Activated naive CD8-positive, alpha-beta T cell treated with anti-CD3 and anti-CD28 coated beads, Interleukin-2, amount 10 ng/mL, durations not matched to agents 7 days and 5 days (primary cell): ENCODE data around the gene SMARCA2. TPM values are rescaled to one million over a fixed set of nuclear protein-coding genes. Genes with fewer than 3 reads are reported as not detected.

Experiments used
- ATAC-seq: fragments of 150-1000 bp; cut with Tn5 transposase; one replicate; pipeline ENCODE4 v1.10.0; 2021; ENCODE audit warnings: low read depth, moderate library complexity
- POLR2A ChIA-PET: fragments of 350-600 bp; sonication (Branson Sonifier 250); formaldehyde crosslinking; loops from one replicate; lab custom pipeline; 2021; ENCODE audit warnings: antibody characterized with exemption; lab: Charles Lee
- DNase-seq: peaks from one replicate; pipeline ENCODE4 v3.0.0; 2021
- H3K27ac Mint-ChIP-seq: one replicate; pipeline ENCODE4 v1.8.0; 2022; ENCODE audit warnings: mild to moderate bottlenecking, mixed read lengths
- H3K27me3 Mint-ChIP-seq: one replicate; pipeline ENCODE4 v1.8.0; 2022; ENCODE audit warnings: mild to moderate bottlenecking, moderate library complexity, mixed read lengths
- H3K36me3 Mint-ChIP-seq: one replicate; pipeline ENCODE4 v1.8.0; 2021; ENCODE audit warnings: mild to moderate bottlenecking, mixed read lengths
- H3K4me1 Mint-ChIP-seq: one replicate; pipeline ENCODE4 v1.8.0; 2021; ENCODE audit warnings: mixed read lengths
- H3K4me3 Mint-ChIP-seq: one replicate; pipeline ENCODE4 v1.8.0; 2022; ENCODE audit warnings: mild to moderate bottlenecking, moderate library complexity, mixed read lengths
- H3K9me3 Mint-ChIP-seq: one replicate; pipeline ENCODE4 v1.8.0; 2021; ENCODE audit warnings: mixed read lengths
- total RNA-seq, 2 experiments: library from RNA; stranded (reverse); gene quantifications; one replicate each; pipeline ENCODE4 v1.2.3, GENCODE V29; 2021

SMARCA2 gene
- total RNA-seq, 2 experiments from 2014 or later = 285 to 293 TPM

DNA sequence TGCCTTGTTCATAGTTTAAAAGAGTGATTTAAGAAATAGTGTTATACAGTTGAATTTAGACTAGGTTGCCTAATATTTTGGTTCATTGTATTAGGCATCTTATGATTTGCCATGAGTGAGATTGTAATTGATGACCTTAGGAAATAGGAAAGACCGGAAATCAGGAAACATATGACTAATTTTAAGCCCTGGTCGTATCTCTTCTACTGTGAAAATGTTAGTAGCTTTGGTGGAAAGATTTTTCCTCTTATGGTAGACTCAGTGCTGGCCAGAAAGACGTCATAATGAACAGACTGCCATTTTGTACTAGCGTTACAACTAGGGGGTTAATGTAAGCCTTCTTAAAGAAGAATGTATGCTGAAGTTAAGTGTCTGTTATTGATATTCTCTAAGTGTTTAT lies 21.7 kb downstream of the SMARCA2 start:
- POLR2A ChIA-PET = interaction anchor here (1.1 kb wide), 1 partner anchor 20 kb away, joined by 3 read pairs; no protein-coding TSS in a partner anchor
- H3K4me1 Mint-ChIP-seq = peaks cover 28% of the 10 kb centered on the region
- no peaks in the 10 kb centered on the region for H3K9me3 Mint-ChIP-seq
- ATAC-seq = no peak
- no peak overlapping the region for H3K4me3 Mint-ChIP-seq
- no peak overlapping the region for H3K27ac Mint-ChIP-seq
- H3K36me3 Mint-ChIP-seq = peaks cover 74% of the 10 kb centered on the region
- DNase-seq = no peak
- no peaks in the 10 kb centered on the region for H3K27me3 Mint-ChIP-seq

- Mint-ChIP-seq H3K27ac (no peak overlapping the region), H3K27me3 (no peaks in the 10 kb centered on the region), H3K4me1 (peaks cover 36% of the 10 kb centered on the region), H3K9me3 (no peaks in the 10 kb centered on the region), H3K4me3 (no peak overlapping the region), H3K36me3 (peaks cover 75% of the 10 kb centered on the region)
- ATAC-seq (no peak), DNase-seq (no peak)
- POLR2A ChIA-PET = no interaction called here
Measured at GRCh38 chr9:2039294-2040180, 24.4 kb downstream of the SMARCA2 start.

- H3K27ac Mint-ChIP-seq = no peak overlapping the region
- no peak overlapping the region for H3K4me3 Mint-ChIP-seq
- ATAC-seq = no peak
- peaks cover 36% of the 10 kb centered on the region for H3K4me1 Mint-ChIP-seq
- no peaks in the 10 kb centered on the region for H3K27me3 Mint-ChIP-seq
- peaks cover 81% of the 10 kb centered on the region for H3K36me3 Mint-ChIP-seq
- POLR2A ChIA-PET = no interaction called here
- no peak for DNase-seq
- H3K9me3 Mint-ChIP-seq = no peaks in the 10 kb centered on the region
Measured at GRCh38 chr9:2040828-2041227, 25.7 kb downstream of the SMARCA2 start.

DNA sequence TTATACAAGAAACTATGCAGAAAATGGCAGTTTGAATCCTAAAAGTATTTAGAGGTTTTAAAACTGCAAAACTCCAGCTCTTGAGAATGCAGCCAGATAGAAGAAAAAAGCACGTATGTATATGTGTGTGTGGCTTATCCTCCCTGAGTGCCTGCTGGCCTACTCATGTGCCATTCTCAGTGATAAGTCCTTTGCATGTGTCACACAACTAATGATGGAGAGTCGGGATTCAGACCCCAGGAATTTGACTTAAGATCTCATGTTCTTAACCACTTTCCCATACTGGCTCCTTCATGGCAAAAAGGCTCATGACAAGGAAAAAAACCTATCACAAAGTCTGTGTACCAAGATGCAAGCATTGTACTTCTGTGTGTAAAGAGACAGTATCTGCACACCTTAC lies 26.6 kb downstream of the SMARCA2 start:
- no peak overlapping the region for H3K4me3 Mint-ChIP-seq
- ATAC-seq = no peak
- no peaks in the 10 kb centered on the region for H3K9me3 Mint-ChIP-seq
- H3K27ac Mint-ChIP-seq = no peak overlapping the region
- peaks cover 28% of the 10 kb centered on the region for H3K4me1 Mint-ChIP-seq
- peaks cover 76% of the 10 kb centered on the region for H3K36me3 Mint-ChIP-seq
- POLR2A ChIA-PET = interaction anchor here (0.7 kb wide), 1 partner anchor 24 kb away, joined by 4 read pairs; no protein-coding TSS in a partner anchor
- DNase-seq = no peak
- H3K27me3 Mint-ChIP-seq = no peaks in the 10 kb centered on the region

DNA sequence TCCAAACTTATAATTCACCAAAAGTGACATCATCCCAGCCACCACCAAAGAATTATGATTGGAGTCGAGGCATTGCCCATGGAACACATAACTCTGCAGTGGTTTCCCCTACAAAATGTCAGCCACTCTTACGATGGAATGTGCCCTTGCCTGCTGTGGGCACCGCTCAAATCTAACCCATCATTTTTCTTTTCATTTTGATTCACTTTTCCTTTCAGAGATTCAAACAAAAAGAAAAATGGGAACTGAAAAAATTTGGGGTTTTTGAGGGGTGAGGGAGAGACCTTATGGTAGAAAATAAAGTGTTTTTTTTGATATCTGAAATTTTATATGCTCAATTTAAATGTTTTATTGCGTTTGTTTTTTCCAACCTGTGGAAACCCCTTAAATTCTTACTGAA lies 28.1 kb downstream of the SMARCA2 start:
- Mint-ChIP-seq H3K9me3 (no peaks in the 10 kb centered on the region), H3K27me3 (no peaks in the 10 kb centered on the region), H3K4me3 (no peak overlapping the region), H3K4me1 (peaks cover 29% of the 10 kb centered on the region), H3K36me3 (peaks cover 75% of the 10 kb centered on the region), H3K27ac (no peak overlapping the region)
- POLR2A ChIA-PET = interaction anchor here (0.9 to 1.4 kb wide), 2 partner anchors 25 to 26 kb away, joined by 3 to 4 read pairs; no protein-coding TSS in a partner anchor
- ATAC-seq = no peak
- no peak for DNase-seq

DNA sequence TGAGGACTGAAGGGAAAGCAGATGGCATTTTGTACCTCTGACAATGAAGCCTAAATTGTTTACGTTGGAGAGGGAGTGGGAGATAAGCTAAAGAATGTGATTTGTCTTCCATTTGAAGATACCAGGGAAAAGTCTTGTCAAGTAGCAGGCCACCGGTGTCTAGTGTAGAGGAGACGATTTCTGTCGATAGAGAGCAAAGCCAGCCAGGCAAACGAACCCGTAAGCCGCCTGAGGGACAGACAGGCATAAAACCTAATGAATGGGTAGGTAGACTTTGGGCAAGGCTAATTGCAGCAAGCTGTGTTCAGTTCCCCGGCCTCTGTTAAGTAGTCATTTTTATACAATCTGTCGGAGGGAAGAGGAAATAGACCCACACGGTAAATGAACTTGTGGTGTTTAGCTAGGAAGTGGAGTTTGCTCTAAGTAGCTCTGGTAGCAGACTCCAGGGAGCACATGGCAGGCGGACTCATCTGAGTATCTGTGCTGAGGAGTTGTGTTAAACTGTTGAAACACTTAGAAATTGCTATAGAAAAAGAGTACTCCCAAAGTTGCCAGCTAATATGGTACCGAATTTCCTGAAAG lies 28.8 kb downstream of the SMARCA2 start:
- POLR2A ChIA-PET = interaction anchor here (0.9 to 1.4 kb wide), 3 partner anchors 26 to 29 kb away, joined by 3 to 4 read pairs (median 3); partner anchors contain the start of gene SMARCA2
- Mint-ChIP-seq H3K27ac (peak overlapping the region; percentile 47), H3K4me3 (peak overlapping the region; percentile 33), H3K36me3 (peaks cover 71% of the 10 kb centered on the region), H3K27me3 (no peaks in the 10 kb centered on the region), H3K9me3 (no peaks in the 10 kb centered on the region), H3K4me1 (peaks cover 25% of the 10 kb centered on the region)
- no peak for DNase-seq
- peak; percentile 78 for ATAC-seq

- H3K4me3 Mint-ChIP-seq = no peak overlapping the region
- peaks cover 24% of the 10 kb centered on the region for H3K4me1 Mint-ChIP-seq
- peaks cover 54% of the 10 kb centered on the region for H3K36me3 Mint-ChIP-seq
- POLR2A ChIA-PET = no interaction called here
- DNase-seq (no peak), ATAC-seq (no peak)
- H3K27ac Mint-ChIP-seq = peak overlapping the region; percentile 48
- no peaks in the 10 kb centered on the region for H3K27me3 Mint-ChIP-seq
- no peaks in the 10 kb centered on the region for H3K9me3 Mint-ChIP-seq
Measured at GRCh38 chr9:2047144-2047671, 32.1 kb downstream of the SMARCA2 start.

DNA sequence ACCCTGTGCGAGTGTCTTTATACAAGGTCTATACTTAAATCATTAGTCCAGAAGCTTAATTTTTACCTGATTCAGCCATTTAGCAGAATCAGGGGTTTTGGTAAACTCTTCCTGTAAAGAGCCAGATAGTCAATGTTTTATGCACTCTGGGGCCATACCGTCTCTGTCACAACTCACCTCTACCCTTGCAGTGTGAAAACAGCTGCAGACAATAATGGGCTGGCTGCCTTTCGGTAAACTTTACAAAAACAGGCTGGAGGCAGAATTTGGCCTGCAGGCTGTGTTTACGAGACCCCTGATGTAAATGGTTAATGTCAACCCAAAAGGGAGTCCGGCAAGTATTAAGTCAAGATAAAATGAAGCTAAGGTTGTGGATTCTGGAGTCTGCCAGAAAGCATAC lies 32.8 kb downstream of the SMARCA2 start:
- no peak for ATAC-seq
- Mint-ChIP-seq H3K4me1 (peaks cover 29% of the 10 kb centered on the region), H3K36me3 (peaks cover 50% of the 10 kb centered on the region), H3K27ac (no peak overlapping the region), H3K27me3 (no peaks in the 10 kb centered on the region), H3K9me3 (no peaks in the 10 kb centered on the region), H3K4me3 (no peak overlapping the region)
- DNase-seq = no peak
- POLR2A ChIA-PET = no interaction called here

DNA sequence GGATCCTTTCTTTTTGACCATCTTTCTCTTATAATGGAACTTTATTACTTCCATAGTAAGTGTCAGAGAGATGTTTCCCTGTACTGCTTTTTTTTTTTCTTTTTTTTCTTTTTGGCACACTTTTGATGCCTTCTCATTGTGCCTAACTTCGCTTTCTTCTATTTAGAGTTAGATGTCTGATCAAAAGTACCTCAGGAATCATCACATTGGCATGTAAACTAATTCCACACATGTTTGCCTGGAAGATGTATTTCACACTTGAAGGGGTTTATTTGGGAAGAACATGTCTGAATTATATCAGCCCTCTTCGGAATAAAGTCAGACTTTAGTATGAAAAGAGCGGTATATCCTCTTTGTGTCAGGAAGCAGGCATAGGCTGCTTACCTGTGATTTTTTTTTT lies 35.1 kb downstream of the SMARCA2 start:
- POLR2A ChIA-PET = no interaction called here
- Mint-ChIP-seq H3K27me3 (no peaks in the 10 kb centered on the region), H3K27ac (no peak overlapping the region), H3K9me3 (no peaks in the 10 kb centered on the region), H3K4me3 (no peak overlapping the region), H3K36me3 (peaks cover 35% of the 10 kb centered on the region), H3K4me1 (peaks cover 29% of the 10 kb centered on the region)
- ATAC-seq = no peak
- DNase-seq = no peak

- ATAC-seq (peak; percentile 99), DNase-seq (peak; percentile 54)
- Mint-ChIP-seq H3K27ac (peak overlapping the region; percentile 89), H3K4me3 (peak overlapping the region; percentile 70), H3K4me1 (peaks cover 32% of the 10 kb centered on the region), H3K27me3 (no peaks in the 10 kb centered on the region), H3K9me3 (no peaks in the 10 kb centered on the region), H3K36me3 (peaks cover 32% of the 10 kb centered on the region)
- POLR2A ChIA-PET = interaction anchor here (1.4 to 3.1 kb wide), 2 partner anchors 31 to 39 kb away, joined by 9 to 29 read pairs; partner anchors contain the start of gene SMARCA2
Measured at GRCh38 chr9:2053883-2054845, 39.0 kb downstream of the SMARCA2 start.

- Mint-ChIP-seq H3K27ac (no peak overlapping the region), H3K4me1 (peaks cover 33% of the 10 kb centered on the region), H3K9me3 (no peaks in the 10 kb centered on the region), H3K36me3 (peaks cover 37% of the 10 kb centered on the region), H3K4me3 (no peak overlapping the region), H3K27me3 (no peaks in the 10 kb centered on the region)
- DNase-seq (no peak), ATAC-seq (no peak)
- POLR2A ChIA-PET = interaction anchor here (3.1 kb wide), 1 partner anchor 40 kb away, joined by 29 read pairs; the partner anchor contains the start of gene SMARCA2
Measured at GRCh38 chr9:2055203-2055658, 40.1 kb downstream of the SMARCA2 start.

- H3K36me3 Mint-ChIP-seq = peaks cover 35% of the 10 kb centered on the region
- H3K9me3 Mint-ChIP-seq = no peaks in the 10 kb centered on the region
- no peak for ATAC-seq
- no peak for DNase-seq
- H3K4me3 Mint-ChIP-seq = no peak overlapping the region
- no peaks in the 10 kb centered on the region for H3K27me3 Mint-ChIP-seq
- peak overlapping the region; percentile 43 for H3K27ac Mint-ChIP-seq
- peaks cover 12% of the 10 kb centered on the region for H3K4me1 Mint-ChIP-seq
- POLR2A ChIA-PET = no interaction called here
Measured at GRCh38 chr9:2059274-2059929, 44.3 kb downstream of the SMARCA2 start.
